Epithelial cell of esophagus (primary cell): Measurements from ENCODE around the gene PTP4A2.
"Not testable (repeated sequence)": the region's sequence is repeated elsewhere in the genome, so short reads cannot be mapped to it uniquely, and the experiment has no call there.

Experiments
- DNase-seq: peaks from one replicate; pipeline ENCODE4 v3.0.0; 2010; ENCODE audit warnings: low read depth
- H3K4me3 ChIP-seq: 2 replicates; pipeline ENCODE4 v1.5.1; 2011; ENCODE audit warnings: mild to moderate bottlenecking, low read length, control low read depth
- CTCF ChIP-seq: IDR thresholded peaks from 2 replicates; pipeline ENCODE4 v1.5.1; 2011; ENCODE audit warnings: low read depth, mild to moderate bottlenecking, low read length, control low read depth, inconsistent platforms; ENCODE audit not compliant: insufficient read depth; ENCODE audit errors: missing control alignments

The PTP4A2 gene

DNA sequence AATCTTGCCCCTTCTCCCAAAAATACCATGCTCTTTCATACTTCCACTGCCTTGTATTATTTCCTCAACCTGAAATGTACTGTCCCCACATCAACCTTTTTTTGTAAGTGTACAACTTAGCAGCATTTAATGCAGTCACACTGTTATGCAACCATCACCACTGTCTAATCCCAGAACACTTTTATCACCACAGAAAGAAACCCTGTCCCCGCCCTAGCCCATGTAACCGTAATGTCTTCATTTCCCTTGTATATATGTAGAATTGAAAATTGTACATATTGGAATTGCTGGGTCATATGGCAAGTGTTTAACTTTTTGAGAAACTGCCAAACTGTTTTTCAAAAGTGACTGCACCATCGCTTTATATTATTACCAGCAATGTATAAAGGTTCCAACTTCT is 37.4 kb downstream of the PTP4A2 start:
- no peak overlapping the region for H3K4me3 ChIP-seq
- DNase-seq, result no peak
- no peak for TF ChIP-seq CTCF

GRCh38 chr1:31897526-31898100 is 40.6 kb downstream of the PTP4A2 start:
- TF ChIP-seq CTCF, result no peak
- no peak overlapping the region for H3K4me3 ChIP-seq
- peak; percentile 45 for DNase-seq

- H3K4me3 ChIP-seq, DNase-seq: not testable (repeated sequence)
Observed at GRCh38 chr1:31895474-31896198, 42.5 kb downstream of the PTP4A2 start.

DNA sequence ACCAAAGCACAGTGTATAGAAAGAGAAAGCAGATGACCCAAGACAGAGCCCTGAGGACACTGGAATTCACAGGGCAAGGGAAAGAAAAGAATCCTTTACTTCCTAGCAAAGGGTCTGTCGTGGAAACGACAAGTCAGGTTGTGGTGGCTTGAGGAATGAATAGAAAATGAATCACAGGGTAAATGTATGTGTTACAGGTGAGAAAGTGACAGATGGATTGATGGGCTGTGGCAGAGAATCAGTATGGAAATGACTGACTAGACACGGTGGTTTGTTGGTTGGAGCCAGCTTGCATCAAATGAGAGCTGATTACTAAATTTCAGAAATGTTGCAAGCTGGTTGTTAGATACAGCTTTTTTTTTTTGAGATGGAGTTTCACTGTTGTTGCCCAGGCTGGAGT is 46.9 kb downstream of the PTP4A2 start:
- TF ChIP-seq CTCF, result no peak

GRCh38 chr1:31888291-31888690 is 49.9 kb downstream of the PTP4A2 start:
- no peak for TF ChIP-seq CTCF
- H3K4me3 ChIP-seq, result no peak overlapping the region
- no peak for DNase-seq

More for the DNA sequence above, 46.9 kb downstream of the PTP4A2 start:
- peak; percentile 15 for DNase-seq
- H3K4me3 ChIP-seq, result no peak overlapping the region

DNA sequence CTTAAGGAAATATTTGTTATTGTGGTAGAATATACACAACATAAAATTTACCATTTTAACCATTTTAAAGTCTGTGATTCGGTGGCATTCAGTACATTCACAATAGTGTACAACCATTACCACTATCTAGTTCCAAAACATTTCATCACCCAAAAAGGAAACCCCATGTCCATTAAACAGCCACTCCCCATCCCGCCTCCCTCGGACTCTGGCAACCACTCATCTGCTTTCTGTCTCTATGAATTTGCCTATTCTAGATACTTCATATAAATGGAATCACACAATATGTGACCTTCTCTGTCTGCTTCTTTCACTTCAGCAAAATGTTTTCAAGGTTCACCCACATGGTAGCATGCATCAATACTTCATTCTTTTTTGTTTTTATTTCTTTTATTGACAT is 51.3 kb downstream of the PTP4A2 start:
- no peak overlapping the region for H3K4me3 ChIP-seq
- no peak for DNase-seq
- TF ChIP-seq CTCF, result no peak

DNA sequence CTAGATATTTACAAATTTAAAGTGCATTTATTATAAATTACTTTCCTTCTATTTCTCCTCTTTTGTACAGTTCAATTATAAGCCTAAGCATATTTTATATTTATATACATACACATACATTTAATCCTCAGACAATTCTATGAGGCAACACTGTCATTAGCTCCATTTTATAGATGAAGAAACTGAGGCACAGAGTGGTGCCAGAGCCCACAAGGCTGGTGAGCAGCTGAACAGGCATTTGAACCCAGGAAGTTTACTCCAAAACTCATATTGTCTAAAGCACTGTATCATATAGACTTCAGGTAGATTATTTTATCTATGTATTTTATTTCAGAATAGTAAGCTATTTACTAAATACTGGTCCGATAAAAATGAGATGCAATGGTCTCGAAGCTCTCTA is 52.3 kb downstream of the PTP4A2 start:
- TF ChIP-seq CTCF, result no peak
- no peak overlapping the region for H3K4me3 ChIP-seq
- no peak for DNase-seq
